H1 (cell line): ENCODE results near the gene CHI3L2. TPM values are rescaled to one million over a fixed set of nuclear protein-coding genes. Genes with fewer than 3 reads are reported as not detected.

ENCODE experiments used
- CTCF ChIA-PET: fragments of 300-600 bp; sonication (Branson Sonifier 250); formaldehyde crosslinking; loops from one replicate; lab custom pipeline; 2021; ENCODE audit not compliant: partially characterized antibody; lab: Charles Lee
- POLR2A ChIA-PET: fragments of 300-600 bp; sonication (Branson Sonifier 250); formaldehyde crosslinking; loops from one replicate; lab custom pipeline; 2021; ENCODE audit warnings: inconsistent platforms; ENCODE audit not compliant: partially characterized antibody; lab: Charles Lee
- DNase-seq, 2 experiments: peaks; one replicate each; pipeline versions ENCODE4 v3.0.0 to v3.0.0-alpha.2; 2010 to 2022; ENCODE audit warnings: low spot score in 2 of 2, low read depth in 1 of 2, mixed read lengths in 1 of 2
- FAIRE-seq: peaks from 2 replicates; lab custom pipeline; 2011; peaks lifted over from hg19 to GRCh38; lab: Jason Lieb, UNC
- H2AFZ ChIP-seq: 2 replicates; pipeline ENCODE4 v1.8.1; 2012; ENCODE audit warnings: low read length, inconsistent platforms
- H2AK5ac ChIP-seq: 2 replicates; pipeline ENCODE4 v1.6.1; 2013; ENCODE audit warnings: low read depth, low read length
- H2BK120ac ChIP-seq: replicated peaks from 2 replicates; pipeline ENCODE3; 2013; ENCODE audit warnings: low read depth, low read length, inconsistent platforms
- H2BK12ac ChIP-seq: 2 replicates; pipeline ENCODE4 v1.6.1; 2013; ENCODE audit warnings: low read depth, low read length
- H2BK15ac ChIP-seq: 2 replicates; pipeline ENCODE4 v1.6.1; 2013; ENCODE audit warnings: low read length
- H2BK20ac ChIP-seq: 2 replicates; pipeline ENCODE4 v1.6.1; 2013; ENCODE audit warnings: low read length
- H2BK5ac ChIP-seq: 2 replicates; pipeline ENCODE4 v1.6.1; 2013; ENCODE audit warnings: low read depth, low read length
- H3K14ac ChIP-seq: 2 replicates; pipeline ENCODE4 v1.6.1; 2013; ENCODE audit warnings: inconsistent platforms; ENCODE audit not compliant: insufficient read length
- H3K18ac ChIP-seq: 2 replicates; pipeline ENCODE4 v1.6.1; 2013; ENCODE audit warnings: low read length; ENCODE audit errors: extremely low read depth
- H3K23ac ChIP-seq: 2 replicates; pipeline ENCODE4 v1.6.1; 2013; ENCODE audit warnings: inconsistent platforms; ENCODE audit not compliant: insufficient read length
- H3K23me2 ChIP-seq: 2 replicates; pipeline ENCODE4 v1.6.1; 2013; ENCODE audit warnings: low read depth, low read length
- H3K27ac ChIP-seq: 2 replicates; pipeline ENCODE4 v1.6.1; 2011; ENCODE audit warnings: low read depth, low read length, inconsistent platforms
- H3K27me3 ChIP-seq, 4 experiments: replicated peaks in 1 of 4; 1 replicate in 1 of 4; 2 replicates in 3 of 4; pipeline versions ENCODE4 v1.6.1 to v1.8.1; 2011 to 2013; ENCODE audit warnings: low read length in 3 of 4, mild to moderate bottlenecking in 3 of 4, inconsistent platforms in 2 of 4, mixed read lengths in 2 of 4, moderate library complexity in 1 of 4; ENCODE audit not compliant: control insufficient read depth in 3 of 4, insufficient read depth in 3 of 4; ENCODE audit errors: extremely low read depth in 1 of 4
- H3K36me3 ChIP-seq, 4 experiments: 2 replicates each; pipeline versions ENCODE4 v1.6.1 to v1.8.1; 2011 to 2013; ENCODE audit warnings: mild to moderate bottlenecking in 4 of 4, low read length in 3 of 4, moderate library complexity in 2 of 4, control low read depth in 1 of 4, inconsistent platforms in 1 of 4; ENCODE audit not compliant: insufficient read depth in 4 of 4, control insufficient read depth in 2 of 4
- H3K4ac ChIP-seq: replicated peaks from 2 replicates; pipeline ENCODE3; 2013; ENCODE audit warnings: low read length, low read depth, mixed read lengths, inconsistent platforms; ENCODE audit not compliant: insufficient read length
- H3K4me1 ChIP-seq, 4 experiments: replicated peaks in 1 of 4; 1 replicate in 1 of 4; 2 replicates in 3 of 4; pipeline versions ENCODE4 v1.6.1 to v1.8.1; 2011 to 2013; ENCODE audit warnings: low read length in 3 of 4, inconsistent platforms in 2 of 4, mixed read lengths in 1 of 4; ENCODE audit not compliant: insufficient read depth in 4 of 4, control insufficient read depth in 3 of 4
- H3K4me2 ChIP-seq, 2 experiments: 2 replicates each; pipeline versions ENCODE4 v1.6.1 to v1.8.1; 2011 to 2013; ENCODE audit warnings: low read depth in 2 of 2, low read length in 2 of 2, control low read depth in 1 of 2, inconsistent platforms in 1 of 2, mild to moderate bottlenecking in 1 of 2; ENCODE audit not compliant: insufficient read depth in 1 of 2
- H3K4me3 ChIP-seq, 4 experiments: fragments of 200-600, 300-600 bp in 1 of 4; sonication (generic), shearing (Covaris generic), sonication (Bioruptor Twin) in 1 of 4; 2 replicates each; pipeline versions ENCODE4 v1.5.1 to v1.8.1; 2011 to 2016; ENCODE audit warnings: low read length in 4 of 4, low read depth in 3 of 4, control low read depth in 2 of 4, inconsistent platforms in 2 of 4, mild to moderate bottlenecking in 2 of 4, mixed read lengths in 1 of 4, moderate library complexity in 1 of 4; ENCODE audit not compliant: insufficient read depth in 2 of 4; ENCODE audit errors: extremely low read depth in 1 of 4
- H3K56ac ChIP-seq: replicated peaks from 2 replicates; pipeline ENCODE3; 2013; ENCODE audit warnings: low read depth, mild to moderate bottlenecking, mixed read lengths, low read length, inconsistent platforms; ENCODE audit not compliant: insufficient read length
- H3K79me1 ChIP-seq: 2 replicates; pipeline ENCODE4 v1.6.1; 2013; ENCODE audit warnings: low read depth, low read length, control low read depth
- H3K79me2 ChIP-seq, 2 experiments: 2 replicates each; pipeline versions ENCODE4 v1.6.1 to v1.8.1; 2012 to 2013; ENCODE audit warnings: low read length in 2 of 2, mild to moderate bottlenecking in 2 of 2, inconsistent platforms in 1 of 2; ENCODE audit not compliant: insufficient read depth in 2 of 2, control insufficient read depth in 1 of 2
- H3K9ac ChIP-seq, 4 experiments: replicated peaks in 1 of 4; 1 replicate in 1 of 4; 2 replicates in 3 of 4; pipeline versions ENCODE4 v1.6.1 to v1.8.1; 2011 to 2013; ENCODE audit warnings: low read depth in 3 of 4, low read length in 3 of 4, control low read depth in 2 of 4, mild to moderate bottlenecking in 2 of 4, moderate library complexity in 2 of 4, inconsistent platforms in 1 of 4; ENCODE audit errors: extremely low read depth in 1 of 4
- H3K9me3 ChIP-seq, 2 experiments: 2 replicates each; pipeline versions ENCODE4 v1.6.1 to v1.8.1; 2012 to 2013; ENCODE audit warnings: mild to moderate bottlenecking in 2 of 2, moderate library complexity in 2 of 2, control low read depth in 1 of 2, inconsistent platforms in 1 of 2, low read depth in 1 of 2, low read length in 1 of 2, mixed read lengths in 1 of 2; ENCODE audit not compliant: insufficient read depth in 2 of 2
- H4K20me1 ChIP-seq, 2 experiments: replicated peaks in 1 of 2; 2 replicates each; pipeline versions ENCODE3 to v1.8.1; 2011 to 2013; ENCODE audit warnings: inconsistent platforms in 2 of 2, low read length in 2 of 2, mild to moderate bottlenecking in 1 of 2; ENCODE audit not compliant: insufficient read depth in 2 of 2, control insufficient read depth in 1 of 2
- H4K5ac ChIP-seq: 2 replicates; pipeline ENCODE4 v1.6.1; 2013; ENCODE audit warnings: low read length, low read depth, mixed read lengths, inconsistent platforms; ENCODE audit not compliant: insufficient read length
- H4K8ac ChIP-seq: 2 replicates; pipeline ENCODE4 v1.8.0; 2013; ENCODE audit warnings: mild to moderate bottlenecking, moderate library complexity, low read length, inconsistent platforms; ENCODE audit not compliant: insufficient read depth; ENCODE audit errors: extremely low read depth
- H4K91ac ChIP-seq: replicated peaks from 2 replicates; pipeline ENCODE3; 2013; ENCODE audit warnings: low read length, mixed read lengths, inconsistent platforms; ENCODE audit not compliant: insufficient read length
- BRCA1 ChIP-seq: IDR thresholded peaks from 2 replicates; pipeline ENCODE4 v1.6.1; 2012; ENCODE audit warnings: low read depth, low read length, improper control_type of control experiment
- CTCF ChIP-seq, 3 experiments: IDR thresholded peaks; 1 replicate in 2 of 3; 2 replicates in 1 of 3; pipeline versions ENCODE4 v1.5.1 to v1.6.1; 2011; ENCODE audit warnings: low read length in 3 of 3, mild to moderate bottlenecking in 3 of 3, inconsistent platforms in 2 of 3, low read depth in 1 of 3, moderate library complexity in 1 of 3; ENCODE audit not compliant: insufficient read depth in 1 of 3; ENCODE audit errors: control extremely low read depth in 1 of 3
- EP300 ChIP-seq, 2 experiments: IDR thresholded peaks; 1 replicate in 1 of 2; 2 replicates in 1 of 2; pipeline ENCODE4 v1.6.1; 2011 to 2012; ENCODE audit warnings: low read depth in 2 of 2, low read length in 2 of 2, mild to moderate bottlenecking in 2 of 2, borderline replicate concordance in 1 of 2, inconsistent platforms in 1 of 2, moderate library complexity in 1 of 2
- HDAC6 ChIP-seq: IDR thresholded peaks from one replicate; pipeline ENCODE4 v1.7.1; 2012; ENCODE audit warnings: low read depth, mild to moderate bottlenecking, inconsistent platforms, low read length, moderate library complexity
- JUN ChIP-seq: IDR thresholded peaks from 2 replicates; pipeline ENCODE4 v1.6.1; 2011; ENCODE audit warnings: low read depth, mild to moderate bottlenecking, improper control_type of control experiment, low read length
- JUND ChIP-seq: IDR thresholded peaks from 2 replicates; pipeline ENCODE4 v1.6.1; 2011; ENCODE audit warnings: mild to moderate bottlenecking, improper control_type of control experiment, low read length
- POU5F1 ChIP-seq: IDR thresholded peaks from 2 replicates; pipeline ENCODE4 v1.6.1; 2011; ENCODE audit warnings: low read depth, mild to moderate bottlenecking, low read length, moderate library complexity
- WGBS, 2 experiments: shearing (Covaris generic) in 1 of 2; methylation state at CpG; one replicate each; pipeline versions ENCODE4 v1.1.6 to v1.1.7; 2013 to 2015; ENCODE audit warnings: low lambda C conversion rate in 2 of 2, mixed read lengths in 2 of 2, inconsistent platforms in 1 of 2, low coverage in 1 of 2, missing lambda C conversion rate in 1 of 2; ENCODE audit not compliant: insufficient replicate concordance in 2 of 2, insufficient coverage in 1 of 2, insufficient read length in 1 of 2; ENCODE audit errors: extremely low coverage in 1 of 2, missing lambda C conversion rate in 1 of 2; 5-methylcytosine and 5-hydroxymethylcytosine counted together
- polyA plus RNA-seq, 7 experiments: library from polyadenylated mRNA; depleted of rRNA in 3 of 7; stranded (reverse) in 5 of 7; unstranded in 2 of 7; fragments of >200 nt in 5 of 7; fragments of 200-250 nt in 2 of 7; gene quantifications; 1 replicate in 5 of 7; 2 replicates in 1 of 7; 4 replicates in 1 of 7; pipeline versions ENCODE4 v1.2.1 to v1.2.3, GENCODE V29; 2011 to 2013; ENCODE audit warnings: missing spikeins in 2 of 7, mixed read lengths in 2 of 7
- total RNA-seq: library from RNA; stranded (reverse); fragmentation: NEBNext Ultra II Directional; extraction: Animal tissue kit (Norgen Biotek cat#: 25700); gene quantifications from 2 replicates; pipeline ENCODE4 v1.2.1, GENCODE V29; 2021

Gene CHI3L2
- total and polyA plus RNA-seq, 2 of the 8 experiments (the other 6 are each of a cell fraction or from before 2014, with no cell fraction given): not detected

GRCh38 chr1:111232134-111232533 is 4.6 kb downstream of the CHI3L2 start:
- DNase-seq: no peak
- Histone ChIP-seq H3K18ac (no peak overlapping the region), H2AK5ac (no peak overlapping the region), H2BK120ac (no peak overlapping the region), H4K8ac (no peak overlapping the region)
- CTCF ChIA-PET: interaction anchor here (0.6 to 1.9 kb wide), 6 partner anchors 9 to 168 kb away, joined by 3 to 7 read pairs (median 3); no protein-coding TSS in a partner anchor
- no peak for TF ChIP-seq CTCF (IDR thresholded peaks at IDR 0.05; ENCODE audit: control extremely low read depth in 1 of 3, insufficient read depth in 1 of 3, low read depth in 1 of 3, low read length in 3 of 3)
- TF ChIP-seq EP300 (IDR thresholded peaks at IDR 0.05; ENCODE audit: borderline replicate concordance in 1 of 2, low read depth in 2 of 2, low read length in 2 of 2): no peak
- TF ChIP-seq JUND: no peak
- TF ChIP-seq JUN: no peak
- TF ChIP-seq POU5F1: no peak
- no peak for TF ChIP-seq BRCA1
- TF ChIP-seq HDAC6: no peak
- TF ChIP-seq, all 59 proteins: peak for 0
- Histone ChIP-seq H2AFZ (no peak overlapping the region), H3K4me3 (no peak overlapping the region), H3K4me2 (no peak overlapping the region), H3K4ac (no peak overlapping the region), H3K27ac (no peak overlapping the region), H3K27me3 (no peaks in the 10 kb centered on the region; a peak in 1 of 7 replicates), H2BK5ac (no peak overlapping the region), H2BK20ac (no peak overlapping the region), H4K20me1 (no peaks in the 10 kb centered on the region), H3K23me2 (no peaks in the 10 kb centered on the region), H3K79me1 (no peaks in the 10 kb centered on the region), H2BK15ac (no peak overlapping the region), H4K5ac (no peak overlapping the region), H3K79me2 (no peaks in the 10 kb centered on the region), H3K56ac (no peak overlapping the region), H4K91ac (no peak overlapping the region), H2BK12ac (no peak overlapping the region), H3K36me3 (no peaks in the 10 kb centered on the region), H3K23ac (no peak overlapping the region), H3K4me1 (peaks cover 0 to 4% (median 0%) of the 10 kb centered on the region in 4 experiments; a peak in 2 of 7 replicates), H3K9me3 (no peaks in the 10 kb centered on the region), H3K9ac (no peak overlapping the region), H3K14ac (no peak overlapping the region)
- FAIRE-seq: no peak
- WGBS, 2 experiments: 85% methylated on average over 3 of the region's 3 CpGs; no CpG with 5 or more reads in 1 of the 2 experiments
- POLR2A ChIA-PET: no interaction called here
